Gastrocnemius medialis (tissue), 4 donors: ENCODE measurements around the gene CPXM1.

Source experiments
- POLR2A ChIP-seq, 2 donors: fragments of 450-650 bp; IDR thresholded peaks; one replicate each; pipeline ENCODE4 v1.6.1; 2017; ENCODE audit warnings: antibody characterized with exemption in 2 of 2, mild to moderate bottlenecking in 2 of 2, moderate library complexity in 2 of 2
- TF ChIP-seq, protein P1 (sequence below), 5 experiments: fragments of 450-650 bp in 3 of 5; fragments of 200-600 bp in 2 of 5; sonication (generic) in 2 of 5; IDR thresholded peaks in 4 of 5; conservative IDR thresholded peaks in 1 of 5; 1 replicate in 4 of 5; 2 replicates in 1 of 5; pipeline ENCODE4 v1.5.1; 2016 to 2019; ENCODE audit warnings: antibody characterized with exemption in 5 of 5, mild to moderate bottlenecking in 3 of 5, moderate library complexity in 3 of 5

DNA sequence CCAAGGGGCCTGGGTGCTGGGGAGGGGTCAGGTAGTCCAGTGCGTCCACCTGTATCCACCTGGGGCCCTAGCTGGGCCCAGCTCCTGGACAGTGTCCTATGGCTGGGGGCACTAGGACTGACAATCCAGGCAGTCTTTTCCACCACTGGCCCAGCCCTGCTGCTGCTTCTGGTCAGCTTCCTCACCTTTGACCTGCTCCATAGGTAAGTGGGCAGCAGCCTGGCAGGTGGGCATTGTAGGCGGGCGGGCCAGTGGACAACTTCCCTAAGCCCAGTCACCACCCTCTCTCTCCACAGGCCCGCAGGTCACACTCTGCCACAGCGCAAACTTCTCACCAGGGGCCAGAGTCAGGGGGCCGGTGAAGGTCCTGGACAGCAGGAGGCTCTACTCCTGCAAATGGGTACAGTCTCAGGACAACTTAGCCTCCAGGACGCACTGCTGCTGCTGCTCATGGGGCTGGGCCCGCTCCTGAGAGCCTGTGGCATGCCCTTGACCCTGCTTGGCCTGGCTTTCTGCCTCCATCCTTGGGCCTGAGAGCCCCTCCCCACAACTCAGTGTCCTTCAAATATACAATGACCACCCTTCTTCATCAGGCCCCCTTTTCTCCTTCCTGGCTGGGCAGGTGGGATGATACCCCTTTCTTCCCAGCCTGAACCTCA, 14.9 kb upstream of the CPXM1 start:
- TF ChIP-seq, protein P1, sequence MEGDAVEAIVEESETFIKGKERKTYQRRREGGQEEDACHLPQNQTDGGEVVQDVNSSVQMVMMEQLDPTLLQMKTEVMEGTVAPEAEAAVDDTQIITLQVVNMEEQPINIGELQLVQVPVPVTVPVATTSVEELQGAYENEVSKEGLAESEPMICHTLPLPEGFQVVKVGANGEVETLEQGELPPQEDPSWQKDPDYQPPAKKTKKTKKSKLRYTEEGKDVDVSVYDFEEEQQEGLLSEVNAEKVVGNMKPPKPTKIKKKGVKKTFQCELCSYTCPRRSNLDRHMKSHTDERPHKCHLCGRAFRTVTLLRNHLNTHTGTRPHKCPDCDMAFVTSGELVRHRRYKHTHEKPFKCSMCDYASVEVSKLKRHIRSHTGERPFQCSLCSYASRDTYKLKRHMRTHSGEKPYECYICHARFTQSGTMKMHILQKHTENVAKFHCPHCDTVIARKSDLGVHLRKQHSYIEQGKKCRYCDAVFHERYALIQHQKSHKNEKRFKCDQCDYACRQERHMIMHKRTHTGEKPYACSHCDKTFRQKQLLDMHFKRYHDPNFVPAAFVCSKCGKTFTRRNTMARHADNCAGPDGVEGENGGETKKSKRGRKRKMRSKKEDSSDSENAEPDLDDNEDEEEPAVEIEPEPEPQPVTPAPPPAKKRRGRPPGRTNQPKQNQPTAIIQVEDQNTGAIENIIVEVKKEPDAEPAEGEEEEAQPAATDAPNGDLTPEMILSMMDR (IDR thresholded peaks at IDR 0.05 in 4 of 5, conservative IDR thresholded peaks at IDR 0.05 in 1 of 5) = no peak
- no peak for TF ChIP-seq POLR2A (IDR thresholded peaks at IDR 0.05)
